Endodermal cell (in vitro differentiated cells): ENCODE data around the gene WDFY3. TPM values are rescaled to one million over a fixed set of nuclear protein-coding genes. Genes with fewer than 3 reads are reported as not detected.

ENCODE experiments used
- DNase-seq: peaks from one replicate; pipeline ENCODE4 v3.0.0-alpha.2; 2017
- H3K27ac ChIP-seq: 2 replicates; pipeline ENCODE4 v1.5.1; 2013; ENCODE audit warnings: mild to moderate bottlenecking, low read depth, low read length, moderate library complexity
- H3K27me3 ChIP-seq: 2 replicates; pipeline ENCODE4 v1.6.1; 2013; ENCODE audit warnings: mild to moderate bottlenecking, low read length, moderate library complexity; ENCODE audit not compliant: insufficient read depth, control insufficient read depth, poor library complexity, severe bottlenecking
- H3K36me3 ChIP-seq: 2 replicates; pipeline ENCODE4 v1.7.0; 2013; ENCODE audit warnings: mild to moderate bottlenecking, low read length, moderate library complexity; ENCODE audit not compliant: control insufficient read depth, insufficient read depth
- H3K4me1 ChIP-seq: one replicate; pipeline ENCODE4 v1.7.0; 2013; ENCODE audit warnings: low read length; ENCODE audit not compliant: control insufficient read depth, insufficient read depth
- H3K4me3 ChIP-seq: 2 replicates; pipeline ENCODE4 v1.5.1; 2013; ENCODE audit warnings: mild to moderate bottlenecking, low read length, moderate library complexity
- H3K9ac ChIP-seq: 2 replicates; pipeline ENCODE4 v1.6.1; 2013; ENCODE audit warnings: mild to moderate bottlenecking, low read length, moderate library complexity; ENCODE audit not compliant: poor library complexity, severe bottlenecking; ENCODE audit errors: extremely low read depth
- H3K9me3 ChIP-seq: 2 replicates; pipeline ENCODE4 v1.6.1; 2013; ENCODE audit warnings: mild to moderate bottlenecking, low read length, moderate library complexity; ENCODE audit not compliant: control insufficient read depth
- H3K27ac Mint-ChIP-seq: 2 replicates; pipeline ENCODE4 v1.8.0; 2020; ENCODE audit warnings: mixed read lengths
- H3K27me3 Mint-ChIP-seq: 2 replicates; pipeline ENCODE4 v1.8.0; 2021; ENCODE audit warnings: mild to moderate bottlenecking, mixed read lengths; ENCODE audit not compliant: insufficient read depth
- H3K36me3 Mint-ChIP-seq: 2 replicates; pipeline ENCODE4 v1.8.0; 2020; ENCODE audit warnings: low read depth, mixed read lengths
- H3K4me1 Mint-ChIP-seq: 2 replicates; pipeline ENCODE4 v1.8.0; 2020; ENCODE audit warnings: mixed read lengths
- H3K4me3 Mint-ChIP-seq: 2 replicates; pipeline ENCODE4 v1.8.0; 2020; ENCODE audit warnings: mild to moderate bottlenecking, moderate library complexity, mixed read lengths
- H3K9me3 Mint-ChIP-seq: 2 replicates; pipeline ENCODE4 v1.8.0; 2020; ENCODE audit warnings: mild to moderate bottlenecking, mixed read lengths
- WGBS, 2 experiments: methylation state at CpG; one replicate each; pipeline versions ENCODE4 v1.1.5 to v1.1.7; 2013; ENCODE audit warnings: missing lambda C conversion rate in 2 of 2, mixed read lengths in 1 of 2; ENCODE audit not compliant: insufficient coverage in 1 of 2, insufficient read length in 1 of 2; 5-methylcytosine and 5-hydroxymethylcytosine counted together
- total RNA-seq, 2 donors: library from RNA; stranded (reverse); fragmentation: NEBNext Ultra II Directional in 1 of 2; extraction: Animal tissue kit (Norgen Biotek cat#: 25700) in 1 of 2; gene quantifications; 2 replicates in 1 of 2; 3 replicates in 1 of 2; pipeline ENCODE4 v1.2.1, GENCODE V29; 2021
- TF ChIP-seq, protein P1 (sequence below): fragments of 200-600 bp; sonication (generic); conservative IDR thresholded peaks from 2 replicates; pipeline ENCODE4 v1.5.0; 2021; ENCODE audit warnings: antibody characterized with exemption, mild to moderate bottlenecking

The WDFY3 gene
- total RNA-seq, 2 donors from 2014 or later, result 91.1 to 103 TPM

DNA sequence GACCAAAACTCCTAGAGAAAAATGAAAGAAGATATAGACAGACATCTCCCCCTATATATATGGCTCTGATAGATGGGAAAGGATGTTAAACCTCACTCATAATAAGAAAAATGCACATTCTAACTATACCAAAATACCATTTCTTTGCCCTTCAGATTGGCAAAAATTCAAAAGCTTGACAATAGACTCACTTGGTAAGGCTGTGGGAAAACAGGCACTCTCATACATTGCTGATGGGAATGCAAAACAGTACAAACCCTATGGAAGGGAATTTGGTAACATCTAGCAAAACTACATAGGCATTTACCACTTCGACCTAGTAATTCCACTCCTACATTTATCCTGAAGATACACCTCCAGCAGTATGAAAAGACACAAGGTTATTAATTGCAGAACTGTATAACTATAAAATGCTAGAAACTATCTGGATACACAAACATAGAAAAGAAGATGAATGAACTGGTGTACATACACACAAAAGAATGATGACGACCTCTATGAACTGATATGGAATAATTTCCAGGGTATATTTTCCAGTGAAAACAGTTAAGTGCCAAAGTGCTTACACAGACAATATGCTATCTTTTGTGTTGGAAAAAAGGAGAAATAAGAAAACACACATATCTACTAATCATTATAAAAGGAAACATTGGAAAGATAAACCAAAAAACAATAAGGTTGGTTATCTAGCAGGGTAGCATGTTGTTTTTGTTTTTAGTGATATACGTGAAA is 48.5 kb downstream of the WDFY3 start:
- Mint-ChIP-seq H3K9me3 (no peaks in the 10 kb centered on the region), H3K27ac (no peak overlapping the region), H3K4me3 (no peak overlapping the region), H3K4me1 (peaks cover 10% of the 10 kb centered on the region), H3K27me3 (no peaks in the 10 kb centered on the region), H3K36me3 (peaks cover 26% of the 10 kb centered on the region)
- DNase-seq, result no peak
- Histone ChIP-seq H3K36me3 (peaks cover 50% of the 10 kb centered on the region), H3K9me3 (no peaks in the 10 kb centered on the region), H3K4me3 (no peak overlapping the region), H3K27ac (no peak overlapping the region), H3K9ac (no peak overlapping the region), H3K4me1 (no peaks in the 10 kb centered on the region), H3K27me3 (no peaks in the 10 kb centered on the region)
- 96% methylated on average over 3 of the region's 3 CpGs; no CpG with 5 or more reads in 1 of the 2 experiments for WGBS, 2 experiments
- TF ChIP-seq, protein P1, sequence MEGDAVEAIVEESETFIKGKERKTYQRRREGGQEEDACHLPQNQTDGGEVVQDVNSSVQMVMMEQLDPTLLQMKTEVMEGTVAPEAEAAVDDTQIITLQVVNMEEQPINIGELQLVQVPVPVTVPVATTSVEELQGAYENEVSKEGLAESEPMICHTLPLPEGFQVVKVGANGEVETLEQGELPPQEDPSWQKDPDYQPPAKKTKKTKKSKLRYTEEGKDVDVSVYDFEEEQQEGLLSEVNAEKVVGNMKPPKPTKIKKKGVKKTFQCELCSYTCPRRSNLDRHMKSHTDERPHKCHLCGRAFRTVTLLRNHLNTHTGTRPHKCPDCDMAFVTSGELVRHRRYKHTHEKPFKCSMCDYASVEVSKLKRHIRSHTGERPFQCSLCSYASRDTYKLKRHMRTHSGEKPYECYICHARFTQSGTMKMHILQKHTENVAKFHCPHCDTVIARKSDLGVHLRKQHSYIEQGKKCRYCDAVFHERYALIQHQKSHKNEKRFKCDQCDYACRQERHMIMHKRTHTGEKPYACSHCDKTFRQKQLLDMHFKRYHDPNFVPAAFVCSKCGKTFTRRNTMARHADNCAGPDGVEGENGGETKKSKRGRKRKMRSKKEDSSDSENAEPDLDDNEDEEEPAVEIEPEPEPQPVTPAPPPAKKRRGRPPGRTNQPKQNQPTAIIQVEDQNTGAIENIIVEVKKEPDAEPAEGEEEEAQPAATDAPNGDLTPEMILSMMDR, result no peak

DNA sequence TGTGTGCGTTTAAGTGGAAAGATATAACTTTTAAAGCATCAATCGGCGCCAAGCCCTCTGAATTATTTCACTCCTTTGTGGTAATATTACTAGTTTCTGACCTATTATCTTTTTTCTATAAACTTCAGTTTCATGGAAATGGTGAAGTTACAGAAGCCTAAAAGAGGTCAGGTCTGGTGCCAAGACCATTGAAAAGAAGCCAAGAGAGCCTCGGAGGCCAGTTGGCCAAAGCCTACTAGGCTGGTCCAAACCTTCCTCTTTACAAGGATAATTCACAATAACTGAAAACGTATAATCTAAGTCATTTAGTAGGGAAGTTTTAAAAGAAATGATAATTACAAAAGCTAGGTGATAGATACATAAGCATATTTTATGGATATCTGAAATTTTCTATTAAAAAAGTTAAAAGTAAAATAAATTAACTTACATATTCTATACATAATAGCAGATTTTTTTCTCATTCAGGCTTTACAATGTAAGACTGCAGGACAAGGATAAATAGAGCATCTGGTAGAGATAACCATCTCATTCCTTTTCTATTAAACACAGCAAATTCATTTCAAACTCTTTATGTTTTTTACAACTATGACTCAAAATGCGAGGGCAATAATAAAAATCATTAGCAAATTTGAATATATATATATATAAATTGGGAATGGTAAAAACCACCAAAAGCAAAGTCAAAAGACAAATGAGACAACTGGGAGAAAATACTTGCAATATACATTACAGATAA is 49.2 kb downstream of the WDFY3 start:
- no peak for DNase-seq
- Mint-ChIP-seq H3K36me3 (peaks cover 31% of the 10 kb centered on the region), H3K4me1 (peaks cover 9% of the 10 kb centered on the region), H3K4me3 (no peak overlapping the region), H3K27me3 (no peaks in the 10 kb centered on the region), H3K27ac (no peak overlapping the region), H3K9me3 (no peaks in the 10 kb centered on the region)
- Histone ChIP-seq H3K9me3 (no peaks in the 10 kb centered on the region), H3K27me3 (no peaks in the 10 kb centered on the region), H3K36me3 (peaks cover 48% of the 10 kb centered on the region), H3K4me1 (no peaks in the 10 kb centered on the region), H3K9ac (no peak overlapping the region), H3K27ac (no peak overlapping the region), H3K4me3 (no peak overlapping the region)
- WGBS, 2 experiments, result 100% methylated on average over 4 of the region's 6 CpGs; no CpG with 5 or more reads in 1 of the 2 experiments
- TF ChIP-seq, protein P1, result no peak

DNA sequence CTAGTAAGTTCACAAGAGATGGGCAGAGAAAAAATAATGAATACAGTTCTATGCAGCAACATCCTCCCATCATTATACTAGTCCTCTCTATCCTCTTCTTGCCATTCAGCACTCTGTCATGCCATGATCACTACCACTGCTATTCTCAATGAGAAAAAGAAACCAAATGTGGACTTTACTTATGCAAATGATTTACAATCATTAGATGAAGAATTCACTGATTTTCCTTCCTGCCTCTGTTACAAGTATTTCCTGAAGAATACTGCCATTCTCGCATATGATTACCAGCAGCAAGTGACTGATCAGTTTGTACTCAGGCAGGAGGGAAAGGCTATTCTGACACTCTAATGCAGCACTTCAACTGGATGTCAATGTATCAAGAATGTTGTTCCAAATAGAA is 50.3 kb downstream of the WDFY3 start:
- no peak overlapping the region for H3K27ac Mint-ChIP-seq
- DNase-seq, result no peak
- no peak overlapping the region for H3K9ac ChIP-seq
- H3K27ac ChIP-seq, result no peak overlapping the region
- no peaks in the 10 kb centered on the region for H3K27me3 ChIP-seq
- H3K4me3 ChIP-seq, result no peak overlapping the region
- H3K27me3 Mint-ChIP-seq, result no peaks in the 10 kb centered on the region
- H3K36me3 ChIP-seq, result peaks cover 56% of the 10 kb centered on the region
- peaks cover 9% of the 10 kb centered on the region for H3K4me1 Mint-ChIP-seq
- 79 to 100% methylated on average over 1 of the region's 1 CpG for WGBS, 2 experiments
- H3K9me3 Mint-ChIP-seq, result no peaks in the 10 kb centered on the region
- no peaks in the 10 kb centered on the region for H3K9me3 ChIP-seq
- peaks cover 37% of the 10 kb centered on the region for H3K36me3 Mint-ChIP-seq
- no peaks in the 10 kb centered on the region for H3K4me1 ChIP-seq
- no peak overlapping the region for H3K4me3 Mint-ChIP-seq
- TF ChIP-seq, protein P1, result no peak
